ENCODE results near the gene TMEM81.
A peak's percentile ranks its signal among the peaks of the same experiment; 100 is the strongest.

TMEM81 gene

DNA sequence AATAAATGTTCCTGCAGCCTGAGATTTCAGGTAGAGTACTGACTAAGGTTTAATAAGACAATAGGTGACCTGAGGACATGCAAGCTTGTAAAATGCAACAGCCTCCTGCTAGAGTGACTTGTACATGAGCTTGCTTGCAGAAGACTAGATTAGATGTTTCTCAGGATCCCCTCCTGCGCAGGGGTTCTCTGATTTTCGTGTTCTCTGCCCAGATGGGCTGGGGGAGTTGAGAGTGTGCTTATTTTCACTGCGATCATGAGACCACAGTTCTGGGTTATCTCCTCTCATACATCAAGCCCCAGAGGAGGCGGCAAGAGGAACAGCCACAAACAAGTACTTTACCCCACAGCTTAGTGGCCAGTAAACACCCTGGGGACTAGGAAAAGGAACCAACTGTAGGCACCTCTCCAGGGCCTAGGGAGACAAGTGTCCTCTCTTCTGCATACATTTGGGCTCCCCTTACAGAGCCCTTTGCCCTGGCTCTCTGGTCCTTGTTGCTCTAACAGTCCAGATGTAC lies 8.0 kb downstream of the TMEM81 start:
- no peak for DNase-seq (ENCODE audit: low read depth in 3 of 3)

DNA sequence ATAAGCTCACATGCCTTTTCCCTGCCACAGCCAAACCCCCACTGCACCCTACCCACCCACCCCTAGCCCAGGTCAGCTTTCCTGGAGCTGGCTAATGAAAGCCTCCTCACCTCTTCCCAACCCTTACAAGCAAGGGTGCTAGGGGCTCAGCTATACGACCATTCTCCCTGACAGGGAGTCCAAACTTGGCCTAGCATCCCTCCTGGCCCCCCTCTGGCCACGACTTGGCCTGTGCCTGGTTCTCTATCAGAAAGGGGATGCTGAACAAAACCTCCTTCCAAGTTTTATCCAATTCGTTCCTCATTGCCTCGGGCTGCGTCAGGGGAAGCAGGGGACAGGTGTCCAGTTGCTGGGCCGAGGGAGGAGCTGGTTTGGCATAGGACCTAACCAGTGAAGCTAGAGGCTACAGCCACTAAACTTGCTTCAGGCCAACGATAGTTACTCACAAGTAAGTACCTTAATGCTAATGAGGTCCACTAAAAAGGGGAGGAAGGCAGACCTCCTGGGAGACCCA lies 8.6 kb downstream of the TMEM81 start:
- DNase-seq (ENCODE audit: low read depth in 3 of 3) = no peak

DNA sequence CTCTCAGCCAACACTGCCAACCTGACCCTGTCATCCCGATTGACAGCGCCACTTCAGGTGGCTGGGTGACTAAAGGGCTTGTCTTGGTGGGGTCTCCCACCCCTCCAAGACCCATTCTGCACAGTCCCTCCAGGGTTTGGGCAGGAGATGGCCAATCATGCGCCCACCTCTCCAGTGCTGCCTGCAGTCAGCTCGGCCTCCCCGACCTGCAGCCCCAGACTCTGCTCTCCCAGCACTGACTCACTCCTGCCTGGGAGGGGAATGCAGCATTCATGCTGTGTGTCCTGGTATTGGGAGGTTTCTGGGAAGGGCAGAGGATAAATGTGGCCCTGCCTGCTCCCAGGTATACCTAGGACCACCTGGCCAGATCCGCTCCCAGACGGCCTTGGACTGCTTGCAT lies 9.7 kb downstream of the TMEM81 start:
- no peak for DNase-seq (ENCODE audit: low read depth in 3 of 3)

DNA sequence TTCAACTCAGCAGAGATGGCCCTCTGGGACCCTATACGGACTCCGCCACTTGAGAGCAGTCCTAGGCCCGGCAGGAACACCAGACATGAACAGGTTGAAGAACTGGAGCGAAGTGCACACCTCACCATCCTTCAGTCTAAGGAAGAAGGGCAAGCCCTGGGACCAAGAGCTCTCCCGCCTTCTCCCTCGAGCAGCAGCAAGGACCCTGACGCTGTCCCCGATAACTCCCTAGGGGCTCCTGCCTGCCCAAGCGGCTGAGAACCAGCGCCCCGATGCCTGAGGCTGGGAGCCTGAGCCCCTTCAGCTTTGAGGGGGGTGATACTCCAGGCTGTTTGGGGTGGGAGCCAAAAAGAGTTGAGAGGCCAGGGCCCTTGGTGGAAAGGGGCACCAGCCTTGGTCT lies 10.2 kb downstream of the TMEM81 start:
- DNase-seq (ENCODE audit: low read depth in 3 of 3) = no peak

DNA sequence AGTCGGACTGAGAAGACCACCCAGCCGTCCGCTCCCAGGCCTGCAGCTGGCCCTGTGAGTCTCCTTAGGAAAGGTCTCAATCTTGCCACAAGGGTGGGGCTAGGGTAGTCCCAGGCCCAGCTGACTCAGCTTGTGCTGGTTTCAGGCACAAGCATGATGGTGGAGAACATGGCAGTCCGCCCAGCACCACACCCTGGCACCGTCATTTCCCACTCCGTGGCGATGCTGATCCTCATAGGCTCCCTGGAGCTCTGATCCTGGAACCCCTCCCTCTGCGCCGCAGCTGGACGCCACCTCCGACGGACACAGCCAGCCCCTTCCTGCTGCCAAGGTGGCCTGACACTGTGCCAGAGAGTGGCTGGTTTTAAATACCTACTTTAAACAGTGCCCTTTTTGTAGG lies 10.7 kb downstream of the TMEM81 start:
- DNase-seq (ENCODE audit: low read depth in 3 of 3) = no peak

DNA sequence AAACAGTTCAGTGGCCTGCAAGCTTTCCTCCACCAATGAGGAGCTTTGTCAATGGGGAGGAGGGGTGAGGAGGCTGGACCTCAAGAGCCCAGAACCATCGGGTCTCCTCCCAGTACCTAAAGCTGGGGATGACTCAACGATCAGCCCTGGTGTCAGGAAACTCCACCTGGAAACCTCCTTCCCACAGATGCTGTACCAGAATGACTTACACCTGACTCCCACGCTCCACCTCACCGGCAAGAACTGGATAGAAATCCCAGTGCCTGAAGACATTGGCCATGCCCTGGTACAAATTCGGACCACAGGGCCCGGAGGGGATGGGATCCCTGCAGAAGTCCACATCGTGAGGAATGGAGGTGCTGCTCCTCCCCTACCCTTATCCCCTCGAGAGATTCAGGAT lies 11.4 kb downstream of the TMEM81 start:
- no peak for DNase-seq (ENCODE audit: low read depth in 3 of 3)

DNA sequence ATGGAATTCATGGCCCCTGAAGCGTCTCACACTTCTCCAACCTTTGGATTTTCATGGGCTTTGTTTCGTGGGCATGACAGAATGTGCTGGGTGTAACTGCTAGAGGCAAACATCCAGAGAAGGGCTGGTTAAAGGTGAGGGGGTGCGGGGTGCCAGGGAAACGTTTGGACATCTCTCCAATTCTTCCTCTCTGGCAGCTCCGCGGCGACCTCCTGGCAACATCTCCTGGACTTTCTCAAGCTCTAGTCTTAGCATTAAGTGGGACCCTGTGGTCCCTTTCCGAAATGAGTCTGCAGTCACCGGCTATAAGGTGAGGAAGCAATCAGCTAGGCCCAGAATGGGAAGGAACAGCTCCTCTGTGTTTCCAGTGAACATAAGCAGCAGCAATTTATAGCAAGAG lies 12.0 kb downstream of the TMEM81 start:
- DNase-seq (ENCODE audit: low read depth in 3 of 3) = no peak

DNA sequence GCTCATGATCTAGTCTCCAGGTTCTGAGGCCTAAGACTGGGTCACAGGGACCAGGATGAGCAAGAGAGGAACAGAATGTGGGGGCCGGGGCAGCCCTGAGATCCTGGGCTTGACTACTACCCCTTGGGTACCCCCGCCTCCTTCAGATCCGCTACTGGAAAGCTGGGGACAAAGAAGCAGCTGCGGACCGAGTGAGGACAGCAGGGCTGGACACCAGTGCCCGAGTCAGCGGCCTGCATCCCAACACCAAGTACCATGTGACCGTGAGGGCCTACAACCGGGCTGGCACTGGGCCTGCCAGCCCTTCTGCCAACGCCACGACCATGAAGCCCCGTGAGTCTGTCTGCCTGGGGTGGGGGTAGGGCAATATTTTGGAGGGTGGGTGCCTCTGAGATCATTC lies 12.5 kb downstream of the TMEM81 start:
- DNase-seq (ENCODE audit: low read depth in 3 of 3) = no peak

DNA sequence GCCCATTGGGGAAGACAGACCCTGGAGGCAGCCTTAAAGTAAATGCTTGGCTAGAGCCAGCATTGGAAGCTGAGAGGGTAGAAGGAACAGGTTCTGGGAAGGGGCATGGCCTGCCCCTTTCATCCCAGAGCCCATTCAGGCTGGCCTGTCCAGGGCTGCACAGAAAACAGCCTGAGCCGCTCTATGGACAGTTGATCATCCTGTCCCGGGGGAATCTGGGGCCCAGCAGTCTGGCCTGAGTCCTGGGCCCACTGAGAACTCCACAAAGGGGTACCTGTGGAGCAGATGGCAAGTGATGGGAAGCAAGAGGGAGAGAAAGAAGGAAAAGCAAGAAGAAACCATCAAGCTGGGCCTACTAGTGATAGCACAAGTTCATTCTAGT lies 13.2 kb downstream of the TMEM81 start:
- no peak for DNase-seq (ENCODE audit: low read depth in 3 of 3)

DNA sequence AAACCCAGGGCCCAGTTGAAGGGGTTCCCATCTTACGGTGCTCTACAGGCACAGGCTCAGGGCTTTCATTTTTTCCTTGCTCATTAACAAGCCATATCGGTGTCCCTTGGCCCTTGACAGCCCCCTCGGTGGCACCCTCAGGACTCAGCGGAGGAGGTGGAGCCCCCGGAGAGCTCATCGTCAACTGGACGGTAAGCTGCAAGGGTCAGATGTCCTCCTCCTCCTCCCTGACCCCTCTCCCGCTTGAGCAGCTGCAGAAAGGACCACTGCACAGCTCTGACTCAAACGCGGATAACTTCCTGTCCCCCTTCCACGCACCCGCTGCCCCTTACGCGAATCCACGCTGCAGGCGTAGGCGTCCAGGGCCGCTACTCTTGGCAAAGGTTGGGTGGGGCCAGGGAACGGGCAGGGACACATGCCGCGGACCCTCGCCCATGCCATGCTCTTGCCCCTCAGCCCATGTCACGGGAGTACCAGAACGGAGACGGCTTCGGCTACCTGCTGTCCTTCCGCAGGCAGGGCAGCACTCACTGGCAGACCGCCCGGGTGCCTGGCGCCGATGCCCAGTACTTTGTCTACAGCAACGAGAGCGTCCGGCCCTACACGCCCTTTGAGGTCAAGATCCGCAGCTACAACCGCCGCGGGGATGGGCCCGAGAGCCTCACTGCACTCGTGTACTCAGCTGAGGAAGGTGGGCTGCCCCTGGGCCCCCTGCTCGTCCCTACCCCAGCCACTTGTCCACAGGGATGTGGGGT lies 14.7 kb downstream of the TMEM81 start:
- DNase-seq (ENCODE audit: low read depth in 3 of 3) = no peak

DNA sequence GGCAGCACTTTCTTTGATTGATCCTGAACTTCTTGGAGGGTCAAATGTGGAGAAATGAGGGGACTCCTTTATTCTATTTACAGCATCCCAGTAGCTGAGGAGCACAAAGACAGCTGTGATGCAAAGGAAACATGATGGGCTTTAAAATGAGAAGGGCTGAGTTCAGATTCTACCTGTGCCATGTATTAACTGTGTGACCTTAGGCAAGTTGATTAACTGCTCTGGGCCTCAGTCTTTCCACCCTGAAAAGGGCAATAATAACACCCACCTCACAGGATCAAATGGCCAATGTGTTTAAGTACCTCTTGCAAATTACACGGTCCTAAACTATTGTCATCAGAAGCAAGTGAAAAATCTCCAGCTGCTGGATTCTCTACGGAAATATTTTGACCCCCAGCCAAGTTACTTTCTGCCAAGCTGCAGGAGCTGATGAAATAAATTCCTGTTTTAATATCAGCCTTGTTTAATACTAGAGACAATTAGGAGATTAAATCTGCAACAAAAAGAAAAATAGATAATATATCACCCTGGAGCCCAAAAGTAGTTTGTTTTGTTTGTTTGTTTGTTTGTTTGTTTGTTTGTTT lies 15.7 kb downstream of the TMEM81 start:
- no peak for DNase-seq (ENCODE audit: low read depth in 3 of 3)

DNA sequence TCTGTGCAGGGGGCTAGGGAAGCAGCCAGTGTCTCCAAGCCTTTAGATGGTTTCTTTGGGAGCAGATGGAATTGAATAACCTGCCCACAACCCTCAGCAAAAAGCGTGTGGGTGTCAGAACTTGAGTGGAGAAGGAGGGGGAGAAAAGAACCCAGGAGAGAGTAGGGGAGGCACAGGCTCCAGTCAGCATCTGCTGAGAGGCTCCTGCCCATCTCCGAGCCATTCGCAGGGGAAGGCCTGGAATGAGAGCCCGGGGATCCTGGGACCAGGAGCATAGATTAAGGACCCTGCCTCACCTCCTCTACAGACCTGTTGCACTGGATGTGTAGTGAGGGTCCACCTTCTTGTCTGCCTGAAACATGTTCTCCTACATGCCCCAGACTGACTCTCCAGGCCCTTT lies 16.3 kb downstream of the TMEM81 start:
- DNase-seq (ENCODE audit: low read depth in 3 of 3) = no peak

DNA sequence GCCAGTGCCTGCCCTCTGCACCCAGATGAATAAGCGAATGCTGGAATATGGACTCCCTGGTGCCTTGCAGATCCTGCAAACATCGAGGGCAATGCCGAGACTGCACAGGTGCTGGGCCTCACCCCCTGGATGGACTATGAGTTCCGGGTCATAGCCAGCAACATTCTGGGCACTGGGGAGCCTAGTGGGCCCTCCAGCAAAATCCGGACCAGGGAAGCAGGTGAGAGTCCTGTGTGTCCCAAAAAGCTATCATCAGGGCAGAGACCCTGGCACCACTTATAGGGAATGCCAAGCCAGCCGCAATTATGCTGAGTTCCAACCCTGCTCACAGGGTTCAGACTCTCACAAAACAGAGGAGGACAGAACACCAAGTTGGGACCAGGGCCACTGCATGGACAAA lies 17.2 kb downstream of the TMEM81 start:
- no peak for DNase-seq (ENCODE audit: low read depth in 3 of 3)

DNA sequence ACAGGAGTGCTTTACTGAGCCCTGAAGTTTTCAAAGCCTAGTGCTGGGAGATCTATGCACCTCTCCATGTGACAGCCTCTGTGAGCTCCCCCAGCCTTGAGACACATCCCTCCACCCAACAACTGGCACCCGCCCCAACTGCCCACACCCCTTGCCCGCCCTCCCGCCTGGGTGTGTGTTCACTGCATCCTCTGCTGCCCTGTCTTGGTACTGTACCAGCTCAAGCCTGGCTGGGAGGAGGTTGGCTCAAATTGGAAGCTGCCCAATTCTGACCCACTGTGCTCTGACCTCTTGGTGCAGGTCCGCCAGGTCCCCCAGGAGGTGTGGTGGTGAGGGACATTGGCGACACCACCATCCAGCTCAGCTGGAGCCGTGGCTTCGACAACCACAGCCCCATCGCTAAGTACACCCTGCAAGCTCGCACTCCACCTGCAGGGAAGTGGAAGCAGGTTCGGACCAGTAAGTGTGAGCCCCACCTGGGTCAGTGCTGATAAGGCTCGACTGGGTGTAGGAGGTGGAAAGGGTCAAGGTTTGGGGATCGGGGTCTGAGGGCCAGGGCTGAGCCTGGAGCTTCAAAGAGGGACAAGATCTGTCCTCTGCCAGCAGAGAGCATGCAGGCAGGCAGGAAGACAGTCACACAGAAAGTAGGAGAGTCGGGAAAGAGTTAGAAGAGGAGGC lies 18.0 kb downstream of the TMEM81 start:
- DNase-seq (ENCODE audit: low read depth in 3 of 3) = no peak

DNA sequence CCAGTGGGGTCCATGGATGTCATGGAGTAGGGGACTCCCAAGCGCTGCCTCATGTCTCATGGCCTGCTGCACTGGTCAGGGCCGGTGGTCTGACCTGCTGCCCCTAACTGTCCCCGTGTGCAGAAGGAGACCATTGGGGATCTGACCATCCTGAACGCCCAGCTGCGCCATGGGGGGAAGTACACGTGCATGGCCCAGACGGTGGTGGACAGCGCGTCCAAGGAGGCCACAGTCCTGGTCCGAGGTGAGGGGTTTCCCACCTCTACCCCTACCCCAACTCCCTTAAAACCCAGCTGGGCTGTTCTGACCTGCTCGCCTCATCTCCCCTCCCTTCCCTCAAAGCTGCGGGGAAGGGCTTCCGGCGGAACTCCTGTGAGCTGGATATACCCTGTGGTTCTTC lies 18.6 kb downstream of the TMEM81 start:
- no peak for DNase-seq (ENCODE audit: low read depth in 3 of 3)

DNA sequence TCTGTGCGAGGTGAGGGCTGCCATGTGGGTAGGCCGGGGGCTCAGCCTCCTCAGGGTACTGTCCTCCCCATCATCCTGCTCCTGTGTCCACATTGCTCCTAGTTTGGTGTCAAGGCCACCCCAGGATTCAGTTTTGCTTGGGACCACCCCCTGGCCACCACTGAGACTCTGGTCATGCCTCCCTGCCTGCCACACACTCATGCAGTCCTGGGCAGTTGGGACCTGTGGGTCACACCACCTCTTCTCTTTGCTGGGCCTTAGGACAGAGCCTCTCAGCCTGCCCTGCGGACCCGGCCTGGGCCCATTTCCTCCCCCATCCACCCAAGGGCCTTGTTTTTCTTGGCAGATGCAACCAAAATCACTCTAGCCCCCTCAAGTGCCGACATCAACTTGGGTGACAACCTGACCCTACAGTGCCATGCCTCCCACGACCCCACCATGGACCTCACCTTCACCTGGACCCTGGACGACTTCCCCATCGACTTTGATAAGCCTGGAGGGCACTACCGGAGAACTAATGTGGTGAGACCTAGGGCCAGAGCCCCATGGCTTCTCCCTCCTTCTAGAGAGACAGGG lies 19.4 kb downstream of the TMEM81 start:
- no peak for DNase-seq (ENCODE audit: low read depth in 3 of 3)

DNA sequence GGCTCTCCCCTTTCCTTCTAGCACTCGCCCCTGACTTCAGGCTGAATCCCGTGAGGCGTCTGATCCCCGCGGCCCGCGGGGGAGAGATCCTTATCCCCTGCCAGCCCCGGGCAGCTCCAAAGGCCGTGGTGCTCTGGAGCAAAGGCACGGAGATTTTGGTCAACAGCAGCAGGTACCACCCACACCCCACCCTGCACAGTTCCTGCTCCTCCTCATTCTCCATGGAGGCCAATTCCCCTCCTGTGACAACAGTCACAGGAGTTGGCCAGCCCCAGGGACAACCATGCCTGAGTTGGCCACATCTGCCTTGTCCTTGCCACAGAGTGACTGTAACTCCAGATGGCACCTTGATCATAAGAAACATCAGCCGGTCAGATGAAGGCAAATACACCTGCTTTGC lies 20.0 kb downstream of the TMEM81 start:
- no peak for DNase-seq (ENCODE audit: low read depth in 3 of 3)

DNA sequence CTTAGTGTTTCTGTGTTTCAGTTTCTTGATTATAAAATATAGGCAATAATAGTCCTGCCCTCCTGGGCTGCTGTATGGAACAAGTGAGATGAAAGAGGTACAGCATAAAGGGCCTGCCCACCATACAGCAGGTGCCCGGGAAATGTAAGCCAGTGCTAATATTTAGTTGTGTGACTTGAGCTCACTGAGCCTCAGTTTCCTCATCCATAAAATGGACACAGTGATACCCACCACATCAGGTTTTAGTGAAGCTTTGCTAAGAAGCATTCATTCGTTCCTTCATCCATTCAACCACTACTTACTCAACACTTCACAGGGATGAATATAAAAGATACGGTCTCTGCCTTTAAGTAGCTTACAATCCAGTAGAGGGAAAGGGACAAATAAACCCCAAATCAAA lies 21.4 kb downstream of the TMEM81 start:
- DNase-seq (ENCODE audit: low read depth in 3 of 3) = no peak

DNA sequence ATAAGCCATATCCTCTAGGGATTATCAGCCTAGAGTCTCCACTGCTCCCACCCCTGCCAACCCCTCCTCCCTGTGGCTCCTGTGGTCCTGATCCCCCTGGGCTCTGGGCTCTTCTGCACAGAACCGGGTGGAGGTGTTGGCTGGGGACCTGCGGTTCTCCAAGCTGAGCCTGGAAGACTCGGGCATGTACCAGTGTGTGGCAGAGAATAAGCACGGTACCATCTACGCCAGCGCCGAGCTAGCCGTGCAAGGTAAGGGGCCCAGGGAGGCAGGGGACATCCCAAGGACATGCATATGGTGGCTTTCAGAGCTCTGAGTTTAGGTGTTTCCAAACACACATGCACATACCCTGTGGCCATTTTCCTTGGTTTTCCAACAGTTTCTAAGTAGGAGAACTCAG lies 21.9 kb downstream of the TMEM81 start:
- DNase-seq (ENCODE audit: low read depth in 3 of 3) = no peak

DNA sequence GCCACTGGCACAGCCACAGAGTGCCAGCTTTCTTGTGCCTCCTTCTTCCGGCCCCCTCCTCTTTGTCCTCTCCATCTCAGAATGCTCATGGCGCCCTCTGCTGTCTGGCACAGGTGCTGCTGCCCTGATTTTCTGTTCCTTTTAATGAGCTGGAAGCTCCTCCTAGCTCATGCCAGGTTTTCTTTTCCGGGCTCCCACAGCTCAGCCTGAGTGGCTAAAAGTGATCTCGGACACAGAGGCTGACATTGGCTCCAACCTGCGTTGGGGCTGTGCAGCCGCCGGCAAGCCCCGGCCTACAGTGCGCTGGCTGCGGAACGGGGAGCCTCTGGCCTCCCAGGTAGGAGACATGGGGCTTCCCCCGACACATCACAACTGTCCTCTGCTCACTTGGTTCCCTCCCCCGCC lies 22.6 kb downstream of the TMEM81 start:
- DNase-seq (ENCODE audit: low read depth in 3 of 3) = peak; percentile 47 to 65 (median 58)

DNA sequence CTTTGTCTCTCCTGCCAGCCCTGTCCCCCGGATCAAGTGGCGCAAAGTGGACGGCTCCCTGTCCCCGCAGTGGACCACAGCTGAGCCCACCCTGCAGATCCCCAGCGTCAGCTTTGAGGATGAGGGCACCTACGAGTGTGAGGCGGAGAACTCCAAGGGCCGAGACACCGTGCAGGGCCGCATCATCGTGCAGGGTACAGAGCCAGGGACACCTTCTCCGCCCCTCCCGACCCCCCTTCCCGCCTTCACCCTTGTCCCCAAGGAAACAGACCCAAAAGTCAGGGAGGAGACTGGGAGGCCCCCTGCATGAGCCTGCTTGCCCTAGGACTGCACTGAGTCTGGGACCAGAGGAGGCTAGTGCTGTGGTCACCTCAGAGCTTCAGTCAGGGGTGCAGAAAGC lies 23.0 kb downstream of the TMEM81 start:
- no peak for DNase-seq (ENCODE audit: low read depth in 3 of 3)

DNA sequence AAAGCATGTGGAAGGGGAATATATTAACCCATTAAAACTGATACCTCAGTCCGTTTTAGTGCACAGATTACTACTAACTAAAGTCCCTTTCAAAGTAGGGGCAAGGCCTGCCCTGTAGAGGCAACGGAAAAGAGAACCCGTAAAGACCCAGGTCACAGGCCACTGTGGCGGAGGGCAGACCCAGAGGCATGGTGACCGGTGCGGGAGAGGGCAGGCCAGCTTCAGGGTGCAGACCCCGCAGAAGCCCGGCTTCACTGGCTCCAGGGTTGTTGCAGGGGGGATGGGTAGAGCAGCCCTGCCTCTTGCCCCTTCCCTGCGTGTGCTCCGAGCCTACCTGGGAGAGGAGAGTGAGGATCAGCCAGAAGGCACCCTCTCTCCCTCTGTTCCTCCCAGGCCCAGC lies 23.5 kb downstream of the TMEM81 start:
- DNase-seq (ENCODE audit: low read depth in 3 of 3) = no peak

DNA sequence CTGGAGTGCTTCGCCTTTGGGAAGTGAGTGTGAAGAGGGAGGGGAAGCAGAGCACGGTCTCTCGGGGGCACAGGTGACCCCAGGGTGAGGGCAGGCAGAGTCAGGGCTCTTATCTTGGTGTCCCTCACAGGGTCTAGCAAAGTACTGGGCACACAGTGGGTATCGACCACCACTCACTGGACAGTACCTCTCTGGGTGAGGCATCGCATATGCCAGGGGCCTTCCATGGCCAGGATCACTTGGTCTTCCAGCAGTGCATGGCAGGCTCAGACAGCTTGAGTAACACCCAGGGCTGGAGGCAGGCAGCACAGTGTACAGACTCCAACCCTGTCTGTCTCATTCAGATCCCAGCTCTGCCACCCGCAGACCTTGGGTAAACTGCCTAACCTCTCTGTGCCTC lies 24.6 kb downstream of the TMEM81 start:
- no peak for DNase-seq (ENCODE audit: low read depth in 3 of 3)
